ENCODE measurements around the gene SYNJ1. TPM values are rescaled to one million over a fixed set of nuclear protein-coding genes. Genes with fewer than 3 reads are reported as not detected.
"Not testable (repeated sequence)": the region's sequence is repeated elsewhere in the genome, so short reads cannot be mapped to it uniquely, and the experiment has no call there.

The SYNJ1 gene
- total RNA-seq, 1 experiment from 2014 or later = 5.8 TPM

DNA sequence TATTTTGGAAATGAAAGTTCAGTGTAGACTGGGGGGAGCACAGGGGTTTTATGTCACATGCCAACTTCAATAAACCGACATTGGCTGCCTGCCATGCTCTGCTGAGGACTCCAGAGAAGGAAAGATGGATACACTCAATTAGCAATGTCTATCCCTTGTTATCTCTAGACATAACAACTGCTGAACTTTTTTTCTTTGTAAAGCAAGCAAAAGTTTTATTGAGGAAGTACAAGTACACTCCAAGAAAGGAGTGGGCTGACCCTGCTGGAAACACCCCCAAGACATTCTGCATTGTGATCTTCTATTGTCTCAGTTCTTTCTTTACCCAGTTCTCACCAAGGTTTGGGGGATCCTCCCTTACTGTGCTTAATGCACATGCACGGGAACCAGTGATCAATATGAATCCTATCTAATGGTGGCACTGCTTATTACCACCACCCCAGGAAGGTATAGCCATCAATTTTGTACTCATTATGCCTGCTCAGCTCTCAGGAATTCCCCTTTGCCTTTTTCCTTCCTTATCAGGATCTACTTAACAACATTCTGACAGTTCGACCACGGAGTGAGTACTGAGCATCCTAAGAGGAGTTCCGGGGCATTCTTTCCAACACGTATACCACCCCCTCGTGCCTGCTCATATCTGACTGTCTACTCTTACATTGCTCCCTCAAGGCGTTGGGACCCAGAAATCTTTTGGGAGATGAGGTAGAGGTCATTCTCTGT is 28.7 kb downstream of the SYNJ1 start:
- H3K27me3 ChIP-seq (replicated peaks) = no peaks in the 10 kb centered on the region; the same call in 1 of the 2 replicates
- peaks cover 6% of the 10 kb centered on the region; the same call in 1 of the 2 replicates for H3K36me3 ChIP-seq
- no peaks in the 10 kb centered on the region for H3K9me3 ChIP-seq (replicated peaks)
- no peak overlapping the region for H3K4me3 ChIP-seq
- no peak overlapping the region for H3K27ac ChIP-seq
- H3K4me1 ChIP-seq (replicated peaks) = no peaks in the 10 kb centered on the region
- no peak for DNase-seq (ENCODE audit: low read depth in 1 of 2, low spot score in 2 of 2)

DNA sequence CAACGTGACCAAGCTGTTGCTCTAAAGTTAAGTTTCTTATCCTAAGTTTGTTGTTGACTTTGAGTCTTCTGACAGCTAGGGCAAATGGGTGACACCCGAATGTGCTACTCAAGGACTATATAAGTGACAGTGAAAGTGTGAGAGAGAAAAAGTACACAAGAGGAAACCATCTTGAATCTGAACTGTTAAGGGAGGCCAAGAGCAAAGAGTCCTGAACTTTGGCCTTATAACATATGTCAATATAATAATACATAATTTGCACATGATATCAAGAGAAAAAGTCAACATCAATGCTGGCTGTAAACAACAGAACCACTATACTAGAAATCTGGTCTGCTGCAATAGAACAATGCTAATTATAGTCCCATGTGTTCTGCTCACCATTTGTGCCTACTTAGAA is 29.5 kb downstream of the SYNJ1 start:
- peaks cover 6% of the 10 kb centered on the region; the same call in 1 of the 2 replicates for H3K36me3 ChIP-seq
- no peaks in the 10 kb centered on the region for H3K4me1 ChIP-seq (replicated peaks)
- DNase-seq (ENCODE audit: low read depth in 1 of 2, low spot score in 2 of 2) = no peak
- no peak overlapping the region for H3K27ac ChIP-seq
- no peaks in the 10 kb centered on the region for H3K9me3 ChIP-seq (replicated peaks)
- no peak overlapping the region for H3K4me3 ChIP-seq
- no peaks in the 10 kb centered on the region; the same call in 1 of the 2 replicates for H3K27me3 ChIP-seq (replicated peaks)

DNA sequence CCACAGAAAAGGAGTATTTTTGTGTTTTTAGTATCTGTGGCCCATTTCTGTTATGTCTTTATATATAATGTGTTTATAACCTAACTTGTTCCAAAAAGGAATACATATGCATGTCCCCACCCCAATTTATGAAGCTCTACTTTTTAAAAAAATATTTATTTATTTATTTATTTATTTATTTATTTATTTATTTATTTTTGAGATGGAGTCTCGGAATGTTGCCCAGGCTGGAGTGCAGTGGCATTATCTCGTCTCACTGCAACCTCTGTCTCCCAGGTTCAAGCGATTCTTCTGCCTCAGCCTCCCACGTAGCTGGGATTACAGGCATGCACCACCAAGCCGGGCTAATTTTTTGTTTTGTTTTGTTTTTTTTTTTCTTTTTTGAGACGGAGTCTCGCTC is 32.3 kb downstream of the SYNJ1 start:
- not testable (repeated sequence) for H3K36me3 ChIP-seq; DNase-seq (ENCODE audit: low read depth in 1 of 2, low spot score in 2 of 2); H3K4me1 ChIP-seq (replicated peaks); H3K27me3 ChIP-seq (replicated peaks); H3K4me3 ChIP-seq; H3K27ac ChIP-seq; H3K9me3 ChIP-seq (replicated peaks)

DNA sequence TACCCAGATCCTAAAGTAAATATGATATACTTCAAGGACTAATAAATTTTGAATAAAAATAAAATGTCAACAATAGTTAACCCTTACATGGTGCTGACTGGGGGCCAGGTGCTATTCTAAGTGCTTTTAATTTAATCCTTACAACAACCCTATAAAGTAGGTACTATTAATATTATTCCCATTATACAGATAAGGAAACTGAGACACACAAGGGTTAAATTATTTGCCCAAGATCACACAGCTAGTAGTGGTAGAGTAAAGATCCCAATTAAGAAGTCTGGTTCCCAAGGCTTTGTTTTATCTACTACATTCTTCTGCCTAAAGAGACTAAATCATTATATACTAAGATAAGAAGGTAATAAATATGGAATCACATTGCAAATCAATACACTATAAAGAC is 34.2 kb downstream of the SYNJ1 start:
- no peak for DNase-seq (ENCODE audit: low read depth in 1 of 2, low spot score in 2 of 2)
- Histone ChIP-seq H3K27me3 (replicated peaks) (no peaks in the 10 kb centered on the region; the same call in 1 of the 2 replicates), H3K4me1 (replicated peaks) (no peaks in the 10 kb centered on the region), H3K9me3 (replicated peaks) (no peaks in the 10 kb centered on the region), H3K27ac (no peak overlapping the region), H3K4me3 (no peak overlapping the region), H3K36me3 (peaks cover 2% of the 10 kb centered on the region; the same call in 1 of the 2 replicates)

DNA sequence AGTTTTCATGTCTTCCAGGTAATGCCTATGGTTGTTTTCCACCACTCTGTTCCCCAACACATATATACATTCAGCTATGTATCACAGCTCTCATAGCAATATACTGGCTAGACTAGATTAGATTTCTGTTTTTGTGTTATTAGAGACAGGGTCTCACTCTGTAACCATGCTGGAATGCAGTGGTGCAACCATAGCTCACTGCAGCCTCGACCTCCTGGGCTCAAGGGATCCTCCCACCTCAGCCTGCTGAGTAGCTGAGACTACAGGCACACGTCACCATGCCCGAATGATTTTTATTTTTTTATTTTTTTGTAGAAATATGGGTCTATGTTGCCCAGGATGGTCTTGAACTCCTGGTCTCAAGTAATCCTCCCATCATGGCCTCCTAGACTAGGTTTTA is 37.7 kb downstream of the SYNJ1 start:
- Histone ChIP-seq H3K4me3 (no peak overlapping the region), H3K4me1 (replicated peaks) (no peaks in the 10 kb centered on the region), H3K9me3 (replicated peaks) (no peaks in the 10 kb centered on the region), H3K36me3 (peaks cover 2% of the 10 kb centered on the region; the same call in 1 of the 2 replicates), H3K27ac (no peak overlapping the region), H3K27me3 (replicated peaks) (no peaks in the 10 kb centered on the region; the same call in 1 of the 2 replicates)
- DNase-seq (ENCODE audit: low read depth in 1 of 2, low spot score in 2 of 2) = no peak

DNA sequence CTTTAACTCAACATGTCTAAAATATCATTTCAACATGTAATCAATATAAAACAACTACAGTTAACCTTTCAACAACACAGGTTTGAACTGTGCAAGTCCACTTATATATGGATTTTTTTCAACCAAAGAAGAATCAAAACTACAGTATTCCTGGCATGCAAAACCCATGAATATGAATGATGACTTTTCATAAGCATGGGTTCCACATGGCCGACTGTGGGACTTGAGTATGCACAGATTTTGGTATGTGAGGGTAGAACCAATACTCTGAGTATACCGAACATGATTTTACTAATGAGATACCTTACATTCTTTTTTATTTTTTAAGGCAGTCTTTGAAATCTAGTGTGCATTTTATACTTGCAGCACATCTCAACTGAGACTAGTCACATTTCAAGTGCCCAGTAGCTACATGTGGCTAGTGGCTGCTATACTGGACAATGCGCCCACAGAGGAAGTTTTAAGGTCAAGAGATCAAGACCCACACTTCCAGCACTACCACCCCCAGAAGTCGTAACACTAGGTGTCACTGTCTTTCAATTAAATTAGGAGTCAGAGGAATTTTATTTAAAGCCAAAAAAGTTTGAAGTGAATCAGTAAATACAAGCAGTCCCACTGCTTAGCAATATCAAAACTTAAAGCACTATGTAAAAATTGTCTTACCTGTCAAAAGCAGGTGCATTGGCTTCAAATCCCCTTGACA is 40.0 kb downstream of the SYNJ1 start:
- Histone ChIP-seq H3K4me1 (replicated peaks) (no peaks in the 10 kb centered on the region), H3K9me3 (replicated peaks) (no peaks in the 10 kb centered on the region), H3K27me3 (replicated peaks) (no peaks in the 10 kb centered on the region), H3K36me3 (peaks cover 2% of the 10 kb centered on the region; the same call in 1 of the 2 replicates), H3K4me3 (no peak overlapping the region), H3K27ac (no peak overlapping the region)
- no peak for DNase-seq (ENCODE audit: low read depth in 1 of 2, low spot score in 2 of 2)

DNA sequence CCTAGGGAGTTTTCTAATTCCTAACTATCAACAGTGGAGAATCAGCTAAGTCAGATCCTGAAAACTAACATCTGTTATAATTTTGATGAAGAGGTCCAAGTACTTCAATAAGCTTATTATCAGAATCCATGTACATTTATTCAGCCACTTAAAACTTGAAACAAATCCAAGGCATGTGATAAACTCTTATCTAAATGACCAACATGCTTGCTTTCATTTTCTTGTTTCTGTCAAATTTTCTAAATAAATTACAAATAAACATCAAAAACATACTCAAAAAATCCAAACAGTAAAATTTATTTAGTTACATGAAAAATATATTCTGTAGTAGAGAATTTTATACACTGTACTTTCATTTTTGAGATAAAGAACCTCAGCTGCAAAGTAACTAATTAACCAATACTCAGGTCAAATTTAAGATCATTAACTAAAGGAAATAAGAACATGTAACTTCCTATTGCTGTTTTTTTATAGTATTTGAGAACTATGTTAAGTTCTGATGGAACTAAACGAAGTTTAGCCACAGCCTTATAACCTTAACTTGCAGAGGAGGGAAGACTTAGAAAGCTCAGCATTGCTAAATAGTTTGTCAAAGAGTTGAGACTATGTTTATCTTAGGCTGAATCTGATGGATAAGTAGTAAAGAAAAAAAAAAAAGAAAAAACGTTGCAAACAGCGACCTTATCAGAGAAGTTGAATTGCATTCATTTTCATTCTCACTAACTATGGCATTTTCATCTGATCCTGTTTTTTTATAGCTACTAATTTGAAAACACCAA is 44.9 kb downstream of the SYNJ1 start:
- H3K9me3 ChIP-seq (replicated peaks) = no peaks in the 10 kb centered on the region
- H3K27me3 ChIP-seq (replicated peaks) = no peaks in the 10 kb centered on the region
- no peaks in the 10 kb centered on the region for H3K36me3 ChIP-seq
- H3K4me1 ChIP-seq (replicated peaks) = no peaks in the 10 kb centered on the region
- DNase-seq (ENCODE audit: low read depth in 1 of 2, low spot score in 2 of 2) = no peak
- no peak overlapping the region for H3K4me3 ChIP-seq
- no peak overlapping the region for H3K27ac ChIP-seq

DNA sequence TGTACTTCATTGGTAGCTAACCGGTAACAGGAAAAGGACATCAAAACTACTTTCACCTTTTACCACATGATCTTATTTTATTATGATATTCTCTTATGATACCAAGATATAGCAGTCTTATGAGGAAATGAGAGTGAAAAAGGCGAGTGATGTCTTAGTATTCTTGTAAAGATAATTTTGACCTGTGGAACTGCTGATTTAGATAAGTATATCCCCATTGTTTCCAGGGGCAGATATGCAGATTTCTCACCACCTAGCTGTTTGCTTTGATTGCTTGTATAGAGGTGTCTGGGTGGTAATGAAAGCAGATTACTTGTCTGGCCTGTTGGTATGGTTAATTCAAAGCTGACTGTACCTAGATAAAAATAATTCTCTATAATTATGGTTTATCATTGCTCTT is 53.1 kb downstream of the SYNJ1 start:
- Histone ChIP-seq H3K9me3 (replicated peaks) (no peaks in the 10 kb centered on the region), H3K4me3 (no peak overlapping the region), H3K4me1 (replicated peaks) (no peaks in the 10 kb centered on the region), H3K27ac (no peak overlapping the region), H3K36me3 (peaks cover 11% of the 10 kb centered on the region; the same call in 1 of the 2 replicates), H3K27me3 (replicated peaks) (no peaks in the 10 kb centered on the region)
- no peak for DNase-seq (ENCODE audit: low read depth in 1 of 2, low spot score in 2 of 2)

DNA sequence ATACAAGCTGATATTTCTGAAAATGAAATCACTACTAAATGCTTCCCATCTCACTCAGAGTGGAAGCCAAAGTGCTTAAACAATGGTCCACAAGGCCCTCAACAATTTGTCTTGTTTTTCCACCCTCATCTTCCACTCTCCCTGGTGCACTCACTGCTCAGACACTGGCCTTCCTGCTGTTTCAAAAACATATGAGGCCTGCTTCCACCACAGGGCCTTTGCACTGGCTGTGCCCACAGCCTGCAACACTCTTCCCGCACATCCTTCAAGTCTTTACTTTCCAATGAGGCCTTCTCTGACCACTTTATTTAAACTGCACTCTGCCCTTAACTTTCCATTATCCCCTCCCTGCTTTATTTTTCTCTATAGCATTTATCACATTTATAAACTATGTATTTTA is 53.8 kb downstream of the SYNJ1 start:
- Histone ChIP-seq H3K4me3 (no peak overlapping the region), H3K36me3 (peaks cover 11% of the 10 kb centered on the region; the same call in 1 of the 2 replicates), H3K27me3 (replicated peaks) (no peaks in the 10 kb centered on the region), H3K9me3 (replicated peaks) (no peaks in the 10 kb centered on the region), H3K4me1 (replicated peaks) (no peaks in the 10 kb centered on the region), H3K27ac (no peak overlapping the region)
- no peak for DNase-seq (ENCODE audit: low read depth in 1 of 2, low spot score in 2 of 2)

DNA sequence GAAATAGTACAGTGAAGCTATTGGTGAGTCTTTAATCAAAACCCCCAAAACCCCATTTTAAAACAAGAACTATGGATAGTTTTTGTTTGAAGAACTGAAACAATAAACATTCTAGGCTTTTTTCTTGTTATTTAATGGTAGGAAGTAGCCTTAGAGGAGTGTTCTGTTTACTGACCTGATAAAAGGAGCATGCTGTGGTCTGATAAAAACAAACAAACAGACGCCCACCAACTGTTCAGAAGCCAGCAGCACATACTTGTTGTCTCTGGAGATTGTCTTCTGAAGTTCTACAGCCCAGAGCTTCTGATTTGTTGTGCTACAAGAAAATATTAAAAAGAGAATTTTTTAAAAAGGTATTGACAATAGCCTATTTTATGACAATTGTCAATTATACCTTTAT is 61.6 kb downstream of the SYNJ1 start:
- DNase-seq (ENCODE audit: low read depth in 1 of 2, low spot score in 2 of 2) = peak in 1 of 2 experiments; percentile 19
- Histone ChIP-seq H3K4me3 (no peak overlapping the region), H3K27ac (no peak overlapping the region), H3K36me3 (peaks cover 31% of the 10 kb centered on the region), H3K9me3 (replicated peaks) (peaks cover 15% of the 10 kb centered on the region; the same call in 1 of the 2 replicates), H3K27me3 (replicated peaks) (no peaks in the 10 kb centered on the region), H3K4me1 (replicated peaks) (peaks cover 3% of the 10 kb centered on the region; the same call in 1 of the 2 replicates)

DNA sequence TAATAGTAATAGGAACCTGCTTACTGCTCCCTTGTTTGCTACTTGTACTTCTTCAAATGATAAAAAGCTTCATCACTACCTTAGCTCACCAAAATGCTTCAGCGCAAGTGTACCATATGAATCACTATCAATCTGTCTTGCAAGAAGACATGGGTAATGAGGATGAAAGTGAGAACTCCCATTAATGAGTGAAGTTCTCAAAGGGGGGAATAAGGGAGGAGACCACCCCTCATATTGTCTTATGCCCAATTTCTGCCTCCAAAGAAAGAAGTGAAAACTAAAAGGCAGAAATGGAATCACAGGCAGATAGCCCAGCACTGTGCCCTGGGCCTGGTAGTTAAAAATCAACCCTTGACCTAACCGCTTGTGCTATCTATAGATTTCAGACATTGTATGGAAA is 63.7 kb downstream of the SYNJ1 start:
- H3K27ac ChIP-seq; H3K27me3 ChIP-seq (replicated peaks); DNase-seq (ENCODE audit: low read depth in 1 of 2, low spot score in 2 of 2): not testable (repeated sequence)

DNA sequence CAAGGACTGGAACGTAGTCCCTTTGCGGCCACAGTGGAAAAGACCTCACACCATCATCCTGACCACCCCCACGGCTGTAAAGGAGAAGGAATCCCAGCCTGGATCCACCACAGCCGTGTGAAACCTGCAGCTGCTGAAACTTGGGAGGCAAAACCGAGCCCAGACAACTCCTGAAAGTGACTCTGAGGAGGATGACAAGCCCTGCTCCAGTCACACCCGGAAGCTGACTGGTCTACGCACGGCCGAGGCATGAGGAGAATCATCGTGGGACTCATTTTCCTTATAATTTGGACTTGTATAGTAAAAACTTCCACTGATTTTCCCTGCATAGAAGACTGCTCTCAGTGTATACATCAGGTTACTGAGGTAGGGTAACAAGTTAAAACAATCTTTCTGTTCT is 65.8 kb downstream of the SYNJ1 start:
- H3K27ac ChIP-seq; H3K4me3 ChIP-seq; H3K27me3 ChIP-seq (replicated peaks); H3K4me1 ChIP-seq (replicated peaks); DNase-seq (ENCODE audit: low read depth in 1 of 2, low spot score in 2 of 2): not testable (repeated sequence)
- H3K9me3 ChIP-seq (replicated peaks) = peaks cover 15% of the 10 kb centered on the region; the same call in 1 of the 2 replicates
- peaks cover 29% of the 10 kb centered on the region for H3K36me3 ChIP-seq

More for the DNA sequence above, 63.7 kb downstream of the SYNJ1 start:
- Histone ChIP-seq H3K36me3 (peaks cover 31% of the 10 kb centered on the region), H3K9me3 (replicated peaks) (peaks cover 15% of the 10 kb centered on the region; the same call in 1 of the 2 replicates)
- H3K4me1 ChIP-seq (replicated peaks); H3K4me3 ChIP-seq: not testable (repeated sequence)

DNA sequence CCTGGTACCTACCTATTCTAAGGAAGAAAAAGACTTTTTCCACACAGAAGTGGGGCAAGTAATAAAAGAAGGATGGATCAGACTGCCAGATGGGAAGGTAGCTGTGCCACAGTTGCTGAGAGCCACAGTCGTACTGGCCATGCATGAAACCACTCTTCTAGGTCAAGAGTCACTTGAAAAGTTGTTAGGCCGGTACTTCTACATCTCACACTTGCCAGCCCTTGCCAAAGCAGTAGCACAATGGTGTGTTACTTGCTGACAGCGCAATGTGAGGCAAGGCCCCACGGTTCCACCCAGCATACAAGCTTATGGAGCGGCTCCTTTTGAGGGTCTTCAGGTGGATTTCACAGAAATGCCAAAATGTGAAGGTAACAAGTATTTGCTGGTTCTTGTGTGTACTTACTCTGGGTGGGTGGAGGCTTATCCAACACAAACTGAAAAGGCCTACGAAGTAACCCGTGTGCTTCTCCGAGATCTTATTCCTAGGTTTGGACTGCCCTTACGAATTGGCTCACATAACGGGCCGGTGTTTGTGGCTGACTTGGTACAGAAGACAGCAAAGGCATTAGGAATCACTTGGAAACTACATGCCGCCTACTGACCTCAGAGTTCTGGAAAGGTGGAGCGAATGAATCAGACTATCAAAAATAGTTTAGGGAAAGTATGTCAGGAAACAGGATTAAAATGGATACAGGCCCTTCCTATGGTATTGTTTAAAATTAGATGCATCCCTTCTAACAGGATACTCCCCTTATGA is 66.6 kb downstream of the SYNJ1 start:
- H3K27ac ChIP-seq; H3K4me1 ChIP-seq (replicated peaks); DNase-seq (ENCODE audit: low read depth in 1 of 2, low spot score in 2 of 2); H3K4me3 ChIP-seq; H3K27me3 ChIP-seq (replicated peaks): not testable (repeated sequence)
- Histone ChIP-seq H3K9me3 (replicated peaks) (peaks cover 15% of the 10 kb centered on the region; the same call in 1 of the 2 replicates), H3K36me3 (peaks cover 30% of the 10 kb centered on the region)

All from SJSA1 (cell line).